GM21526 (cell line): ENCODE measurements around the gene PTX4.
"Not testable (repeated sequence)": the region's sequence is repeated elsewhere in the genome, so short reads cannot be mapped to it uniquely, and the experiment has no call there.

ENCODE experiments used
- ATAC-seq: cut with Tn5 transposase; IDR thresholded peaks from one replicate; pipeline ENCODE4 v1.9.1; 2021; ENCODE audit warnings: moderate library complexity; ENCODE audit not compliant: unreplicated experiment, low FRiP score

Gene PTX4

GRCh38 chr16:1447965-1448364, 40.8 kb downstream of the PTX4 start:
- ATAC-seq = no peak

GRCh38 chr16:1446296-1447080, 42.3 kb downstream of the PTX4 start:
- ATAC-seq = no peak

GRCh38 chr16:1445518-1446203, 43.1 kb downstream of the PTX4 start:
- ATAC-seq = no peak

GRCh38 chr16:1444730-1445517, 43.8 kb downstream of the PTX4 start:
- no peak for ATAC-seq

GRCh38 chr16:1443980-1444729, 44.6 kb downstream of the PTX4 start, which contains the start of gene CCDC154:
Gene CCDC154 (minus strand): TSS chr16:1444556. CDS start chr16:1444322, 234 bp downstream.
- ATAC-seq = no peak

GRCh38 chr16:1443403-1443973, 45.3 kb downstream of the PTX4 start:
- ATAC-seq = no peak

- no peak for ATAC-seq
These were observed 46.0 kb downstream of the PTX4 start for GRCh38 chr16:1442697-1443096.

GRCh38 chr16:1441391-1441829, 47.3 kb downstream of the PTX4 start:
- no peak for ATAC-seq

GRCh38 chr16:1439699-1440074, 49.1 kb downstream of the PTX4 start:
- not testable (repeated sequence) for ATAC-seq

GRCh38 chr16:1439058-1439698, 49.6 kb downstream of the PTX4 start:
- ATAC-seq = no peak

- no peak for ATAC-seq
These were observed 50.3 kb downstream of the PTX4 start for GRCh38 chr16:1438229-1439057.

- ATAC-seq = no peak
These were observed 51.1 kb downstream of the PTX4 start for GRCh38 chr16:1437606-1438005.

- ATAC-seq = no peak
These were observed 51.9 kb downstream of the PTX4 start for GRCh38 chr16:1436731-1437355.

GRCh38 chr16:1435921-1436697, 52.6 kb downstream of the PTX4 start:
- ATAC-seq = no peak
